A673 (cell line): Measurements from ENCODE around the gene FLRT1.

Source experiments
- EZH2 ChIP-seq: fragments of 200-600 bp; sonication (generic); IDR thresholded peaks from 2 replicates; pipeline ENCODE4 v1.6.1; 2017; ENCODE audit warnings: borderline replicate concordance, low read depth, mild to moderate bottlenecking, mixed read lengths, antibody characterized with exemption, low read length; ENCODE audit not compliant: poor library complexity, severe bottlenecking
- TF ChIP-seq, protein P1 (sequence below): fragments of 300-800, 200-600 bp; sonication (generic); conservative IDR thresholded peaks from 2 replicates; pipeline ENCODE4 v1.5.1; 2017; ENCODE audit warnings: low read depth, mild to moderate bottlenecking, antibody characterized with exemption, low read length, moderate library complexity, mixed read lengths

DNA sequence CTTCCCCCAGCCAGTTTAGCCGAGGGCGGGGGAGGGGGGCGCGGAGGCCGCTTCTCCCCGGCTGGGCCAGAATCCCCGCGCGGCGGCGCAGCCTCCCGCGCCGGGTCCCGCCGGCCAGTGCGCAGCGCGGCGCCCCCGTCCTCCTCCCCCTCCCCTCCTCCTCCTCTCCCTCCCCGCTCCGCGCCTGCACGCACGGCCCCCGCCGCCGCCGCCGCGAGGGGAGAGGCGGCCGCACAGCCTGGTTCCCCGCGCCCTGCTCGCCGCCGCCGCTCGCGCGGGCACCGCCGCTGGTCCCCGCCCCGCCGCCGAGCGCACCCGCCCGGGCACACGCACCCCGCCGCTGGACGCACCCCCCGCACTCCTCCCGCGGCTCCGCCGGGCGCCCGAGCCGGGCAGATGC lies at the start of gene FLRT1:
- TF ChIP-seq, protein P1, sequence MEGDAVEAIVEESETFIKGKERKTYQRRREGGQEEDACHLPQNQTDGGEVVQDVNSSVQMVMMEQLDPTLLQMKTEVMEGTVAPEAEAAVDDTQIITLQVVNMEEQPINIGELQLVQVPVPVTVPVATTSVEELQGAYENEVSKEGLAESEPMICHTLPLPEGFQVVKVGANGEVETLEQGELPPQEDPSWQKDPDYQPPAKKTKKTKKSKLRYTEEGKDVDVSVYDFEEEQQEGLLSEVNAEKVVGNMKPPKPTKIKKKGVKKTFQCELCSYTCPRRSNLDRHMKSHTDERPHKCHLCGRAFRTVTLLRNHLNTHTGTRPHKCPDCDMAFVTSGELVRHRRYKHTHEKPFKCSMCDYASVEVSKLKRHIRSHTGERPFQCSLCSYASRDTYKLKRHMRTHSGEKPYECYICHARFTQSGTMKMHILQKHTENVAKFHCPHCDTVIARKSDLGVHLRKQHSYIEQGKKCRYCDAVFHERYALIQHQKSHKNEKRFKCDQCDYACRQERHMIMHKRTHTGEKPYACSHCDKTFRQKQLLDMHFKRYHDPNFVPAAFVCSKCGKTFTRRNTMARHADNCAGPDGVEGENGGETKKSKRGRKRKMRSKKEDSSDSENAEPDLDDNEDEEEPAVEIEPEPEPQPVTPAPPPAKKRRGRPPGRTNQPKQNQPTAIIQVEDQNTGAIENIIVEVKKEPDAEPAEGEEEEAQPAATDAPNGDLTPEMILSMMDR: no peak
- no peak for TF ChIP-seq EZH2
